GM23338 (cell line): ENCODE results near the gene NUDT15. TPM values are rescaled to one million over a fixed set of nuclear protein-coding genes. Genes with fewer than 3 reads are reported as not detected.

Experiments used
- ATAC-seq: fragments of 200-7000 bp; cut with Tn5 transposase; 3 replicates; pipeline ENCODE4 v1.9.1; 2020
- DNase-seq: peaks from one replicate; pipeline ENCODE4 v3.0.0-alpha.2; 2015; ENCODE audit warnings: low spot score
- H2AFZ ChIP-seq: fragments of 200-600 bp; sonication (generic); 2 replicates; pipeline ENCODE4 v1.8.0; 2016; ENCODE audit warnings: antibody characterized with exemption, mild to moderate bottlenecking, moderate library complexity
- H3F3A ChIP-seq: fragments of 200-600 bp; sonication (generic); replicated peaks from 2 replicates; pipeline ENCODE4 v1.8.0; 2017; ENCODE audit warnings: antibody characterized with exemption, mixed run types, low read depth
- H3K27ac ChIP-seq: fragments of 200-600 bp; sonication (generic); 2 replicates; pipeline ENCODE4 v1.6.1; 2016; ENCODE audit warnings: low read depth
- H3K27me3 ChIP-seq: fragments of 200-600 bp; sonication (generic); 2 replicates; pipeline ENCODE4 v1.8.0; 2016; ENCODE audit warnings: mild to moderate bottlenecking, mixed run types, moderate library complexity; ENCODE audit not compliant: insufficient read depth
- H3K36me3 ChIP-seq: fragments of 200-600 bp; sonication (generic); 2 replicates; pipeline ENCODE4 v1.8.0; 2016; ENCODE audit warnings: mild to moderate bottlenecking; ENCODE audit not compliant: insufficient read depth
- H3K4me1 ChIP-seq: fragments of 200-600 bp; sonication (generic); 2 replicates; pipeline ENCODE4 v1.8.0; 2016; ENCODE audit warnings: mild to moderate bottlenecking, moderate library complexity; ENCODE audit not compliant: insufficient read depth
- H3K4me2 ChIP-seq: fragments of 200-600 bp; sonication (generic); 2 replicates; pipeline ENCODE4 v1.7.1; 2017; ENCODE audit warnings: mixed run types
- H3K4me3 ChIP-seq: fragments of 200-600 bp; sonication (generic); 2 replicates; pipeline ENCODE4 v1.6.1; 2016; ENCODE audit warnings: mixed run types
- H3K79me2 ChIP-seq: fragments of 200-600 bp; sonication (generic); replicated peaks from 2 replicates; pipeline ENCODE4 v1.8.0; 2017; ENCODE audit warnings: mild to moderate bottlenecking; ENCODE audit not compliant: insufficient read depth
- H3K9me2 ChIP-seq: fragments of 200-600 bp; sonication (generic); 2 replicates; pipeline ENCODE4 v1.8.0; 2017; ENCODE audit not compliant: insufficient read depth
- H4K20me1 ChIP-seq: fragments of 200-600 bp; sonication (generic); replicated peaks from 2 replicates; pipeline ENCODE4 v1.8.0; 2017; ENCODE audit warnings: mild to moderate bottlenecking; ENCODE audit not compliant: insufficient read depth
- H3K27ac Mint-ChIP-seq: 2 replicates; pipeline ENCODE4 v1.8.0; 2020; ENCODE audit warnings: inconsistent platforms, mild to moderate bottlenecking, moderate library complexity, mixed read lengths
- H3K27me3 Mint-ChIP-seq: 3 replicates; pipeline ENCODE4 v1.8.0; 2022; ENCODE audit warnings: low read depth, mild to moderate bottlenecking, moderate library complexity, mixed read lengths, inconsistent platforms; ENCODE audit not compliant: insufficient read depth, poor library complexity
- H3K36me3 Mint-ChIP-seq: 3 replicates; pipeline ENCODE4 v1.8.0; 2021; ENCODE audit warnings: low read depth, mild to moderate bottlenecking, inconsistent platforms, moderate library complexity, mixed read lengths
- H3K4me1 Mint-ChIP-seq: 3 replicates; pipeline ENCODE4 v1.8.0; 2020; ENCODE audit warnings: mild to moderate bottlenecking, inconsistent platforms, mixed read lengths
- H3K4me3 Mint-ChIP-seq: 3 replicates; pipeline ENCODE4 v1.8.0; 2021; ENCODE audit warnings: moderate library complexity, mild to moderate bottlenecking, inconsistent platforms, mixed read lengths
- H3K9me3 Mint-ChIP-seq: 3 replicates; pipeline ENCODE4 v1.8.0; 2020; ENCODE audit warnings: moderate library complexity, mild to moderate bottlenecking, inconsistent platforms, mixed read lengths
- CREB1 ChIP-seq: fragments of 250-450 bp; sonication (Bioruptor Pico); IDR thresholded peaks from 2 replicates; pipeline ENCODE4 v1.5.0; 2020; ENCODE audit warnings: low read depth, mild to moderate bottlenecking, moderate library complexity
- EZH2 ChIP-seq: fragments of 200-600 bp; sonication (generic); IDR thresholded peaks from one replicate; pipeline ENCODE4 v1.8.0; 2017; ENCODE audit warnings: antibody characterized with exemption, mild to moderate bottlenecking, low read depth; ENCODE audit not compliant: unreplicated experiment
- EZH2phosphoT487 ChIP-seq: fragments of 200-600 bp; sonication (generic); IDR thresholded peaks from one replicate; pipeline ENCODE4 v1.8.1; 2018; ENCODE audit warnings: antibody characterized with exemption; ENCODE audit not compliant: unreplicated experiment
- JUNB ChIP-seq: IDR thresholded peaks from one replicate; pipeline ENCODE4 v1.6.1; 2016; ENCODE audit warnings: antibody characterized with exemption; ENCODE audit not compliant: unreplicated experiment
- NANOG ChIP-seq: IDR thresholded peaks from 2 replicates; pipeline ENCODE4 v1.6.1; 2016; ENCODE audit warnings: antibody characterized with exemption, borderline replicate concordance
- POLR2AphosphoS5 ChIP-seq: IDR thresholded peaks from 2 replicates; pipeline ENCODE4 v1.6.1; 2016; ENCODE audit warnings: antibody characterized with exemption, low read depth
- STAT1 ChIP-seq: IDR thresholded peaks from one replicate; pipeline ENCODE4 v1.6.1; 2016; ENCODE audit warnings: antibody characterized with exemption; ENCODE audit not compliant: unreplicated experiment
- ZNF114 ChIP-seq: fragments of 250-450 bp; sonication (Bioruptor Pico); IDR thresholded peaks from 2 replicates; pipeline ENCODE4 v1.5.0; 2020; ENCODE audit warnings: mild to moderate bottlenecking, moderate library complexity
- ZNF331 ChIP-seq: fragments of 250-450 bp; sonication (Bioruptor Pico); IDR thresholded peaks from 2 replicates; pipeline ENCODE4 v1.5.0; 2020; ENCODE audit warnings: low read depth, mild to moderate bottlenecking, moderate library complexity
- polyA plus RNA-seq: library from polyadenylated mRNA; unstranded; fragments of >200 nt; fragmentation: Nextera tagmentation; extraction: Ambion mirVana; gene quantifications from 2 replicates; pipeline ENCODE4 v1.2.1, GENCODE V29; 2016
- total RNA-seq: library from RNA; depleted of rRNA; stranded (reverse); fragments of >200 nt; shearing (Covaris generic); gene quantifications from 2 replicates; pipeline ENCODE4 v1.2.3, GENCODE V29; 2014
- TF ChIP-seq, protein P1 (sequence below), 2 experiments: fragments of 200-600 bp in 1 of 2; sonication (generic) in 1 of 2; conservative IDR thresholded peaks; 2 replicates each; pipeline versions ENCODE4 v1.5.1 to v1.6.1; 2016 to 2017; ENCODE audit warnings: antibody characterized with exemption in 2 of 2, low read depth in 2 of 2, mild to moderate bottlenecking in 2 of 2, moderate library complexity in 1 of 2
- TF ChIP-seq, protein P2 (sequence below): IDR thresholded peaks from 2 replicates; pipeline ENCODE4 v1.6.1; 2016; ENCODE audit warnings: antibody characterized with exemption

The NUDT15 gene
- total and polyA plus RNA-seq, 2 experiments from 2014 or later: 59.3 TPM

DNA sequence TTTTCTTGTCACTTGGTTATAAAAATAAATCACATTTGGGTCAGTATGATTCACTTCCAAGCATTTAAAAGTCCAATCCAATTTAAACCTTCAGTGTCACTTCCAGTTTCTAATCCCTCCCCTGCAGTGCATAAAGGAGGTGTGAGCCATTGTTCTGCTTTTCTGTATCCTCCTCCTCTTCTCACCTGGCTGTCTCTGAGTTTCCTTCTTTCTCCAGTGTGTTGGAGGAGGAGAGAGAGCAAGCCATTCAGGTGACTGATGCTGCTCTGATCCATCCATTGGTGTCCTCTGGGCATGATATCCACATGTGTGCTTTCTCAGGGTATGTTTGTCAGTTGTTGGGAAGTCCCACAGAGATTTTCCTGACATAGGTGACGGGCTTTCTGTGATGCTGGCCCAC is 1.2 kb downstream of the NUDT15 start:
- ATAC-seq: peak; percentile 9; the same call in 2 of the 3 replicates

DNA sequence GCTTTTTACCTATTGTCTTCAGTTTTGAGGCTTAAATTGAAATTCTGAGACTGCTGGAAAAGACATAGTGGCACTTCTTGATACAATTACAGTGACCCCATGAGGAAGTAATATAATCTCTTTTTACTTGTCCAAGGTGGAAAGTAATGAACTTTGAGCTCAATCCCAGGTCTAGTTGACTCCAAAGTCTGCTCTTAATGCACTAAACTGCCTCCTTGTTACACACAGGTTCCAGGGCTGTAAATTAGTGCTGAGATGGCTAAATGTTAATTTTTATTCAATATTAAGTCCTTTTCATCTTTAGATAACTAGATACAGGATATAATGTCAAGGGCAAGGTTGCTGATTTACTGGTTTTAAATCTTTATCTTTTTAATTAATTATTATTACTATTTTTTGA is 2.5 kb downstream of the NUDT15 start:
- Histone ChIP-seq H3K4me1 (peaks cover 18% of the 10 kb centered on the region), H3K36me3 (0 out of 2 replicates have a peak, but pooled peaks cover 5% of the 10 kb centered on the region), H4K20me1 (no peaks in the 10 kb centered on the region), H3K4me3 (no peak overlapping the region), H3K27ac (no peak overlapping the region), H2AFZ (no peak overlapping the region), H3K79me2 (peaks cover 27% of the 10 kb centered on the region), H3K27me3 (no peaks in the 10 kb centered on the region), H3F3A (0 out of 2 replicates have a peak, but pooled peaks cover 2% of the 10 kb centered on the region), H3K9me2 (no peaks in the 10 kb centered on the region), H3K4me2 (no peak overlapping the region)
- H3K4me3 Mint-ChIP-seq: no peak overlapping the region; the same call in 2 of the 3 replicates
- no peak for DNase-seq
- H3K36me3 Mint-ChIP-seq: peaks cover 38% of the 10 kb centered on the region
- H3K9me3 Mint-ChIP-seq: no peaks in the 10 kb centered on the region; the same call in 1 of the 3 replicates
- peaks cover 15% of the 10 kb centered on the region for H3K27me3 Mint-ChIP-seq
- no peak for ATAC-seq
- peaks cover 18% of the 10 kb centered on the region for H3K4me1 Mint-ChIP-seq
- no peak overlapping the region for H3K27ac Mint-ChIP-seq
- no peak for TF ChIP-seq EZH2phosphoT487
- no peak for TF ChIP-seq JUNB
- TF ChIP-seq POLR2AphosphoS5: no peak
- no peak for TF ChIP-seq ZNF114 (CRISPR knock-in tag)
- TF ChIP-seq NANOG: no peak
- TF ChIP-seq, protein P1, sequence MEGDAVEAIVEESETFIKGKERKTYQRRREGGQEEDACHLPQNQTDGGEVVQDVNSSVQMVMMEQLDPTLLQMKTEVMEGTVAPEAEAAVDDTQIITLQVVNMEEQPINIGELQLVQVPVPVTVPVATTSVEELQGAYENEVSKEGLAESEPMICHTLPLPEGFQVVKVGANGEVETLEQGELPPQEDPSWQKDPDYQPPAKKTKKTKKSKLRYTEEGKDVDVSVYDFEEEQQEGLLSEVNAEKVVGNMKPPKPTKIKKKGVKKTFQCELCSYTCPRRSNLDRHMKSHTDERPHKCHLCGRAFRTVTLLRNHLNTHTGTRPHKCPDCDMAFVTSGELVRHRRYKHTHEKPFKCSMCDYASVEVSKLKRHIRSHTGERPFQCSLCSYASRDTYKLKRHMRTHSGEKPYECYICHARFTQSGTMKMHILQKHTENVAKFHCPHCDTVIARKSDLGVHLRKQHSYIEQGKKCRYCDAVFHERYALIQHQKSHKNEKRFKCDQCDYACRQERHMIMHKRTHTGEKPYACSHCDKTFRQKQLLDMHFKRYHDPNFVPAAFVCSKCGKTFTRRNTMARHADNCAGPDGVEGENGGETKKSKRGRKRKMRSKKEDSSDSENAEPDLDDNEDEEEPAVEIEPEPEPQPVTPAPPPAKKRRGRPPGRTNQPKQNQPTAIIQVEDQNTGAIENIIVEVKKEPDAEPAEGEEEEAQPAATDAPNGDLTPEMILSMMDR (conservative IDR thresholded peaks at IDR 0.05; ENCODE audit: low read depth in 2 of 2): no peak
- TF ChIP-seq CREB1: no peak
- TF ChIP-seq, protein P2, sequence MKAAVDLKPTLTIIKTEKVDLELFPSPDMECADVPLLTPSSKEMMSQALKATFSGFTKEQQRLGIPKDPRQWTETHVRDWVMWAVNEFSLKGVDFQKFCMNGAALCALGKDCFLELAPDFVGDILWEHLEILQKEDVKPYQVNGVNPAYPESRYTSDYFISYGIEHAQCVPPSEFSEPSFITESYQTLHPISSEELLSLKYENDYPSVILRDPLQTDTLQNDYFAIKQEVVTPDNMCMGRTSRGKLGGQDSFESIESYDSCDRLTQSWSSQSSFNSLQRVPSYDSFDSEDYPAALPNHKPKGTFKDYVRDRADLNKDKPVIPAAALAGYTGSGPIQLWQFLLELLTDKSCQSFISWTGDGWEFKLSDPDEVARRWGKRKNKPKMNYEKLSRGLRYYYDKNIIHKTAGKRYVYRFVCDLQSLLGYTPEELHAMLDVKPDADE: no peak
- TF ChIP-seq ZNF331 (CRISPR knock-in tag): no peak
- no peak for TF ChIP-seq EZH2
- no peak for TF ChIP-seq STAT1

More for the DNA sequence above, 1.2 kb downstream of the NUDT15 start:
- Mint-ChIP-seq H3K27ac (peak overlapping the region; percentile 99), H3K27me3 (peaks cover 18% of the 10 kb centered on the region), H3K36me3 (peaks cover 49% of the 10 kb centered on the region), H3K9me3 (peaks cover 10% of the 10 kb centered on the region; the same call in 2 of the 3 replicates), H3K4me1 (peaks cover 18% of the 10 kb centered on the region), H3K4me3 (peak overlapping the region; percentile 88)
- TF ChIP-seq EZH2phosphoT487: no peak
- TF ChIP-seq CREB1: no peak
- TF ChIP-seq, protein P1 (conservative IDR thresholded peaks at IDR 0.05; ENCODE audit: low read depth in 2 of 2): no peak
- H3K9me2 ChIP-seq: no peaks in the 10 kb centered on the region
- 0 out of 2 replicates have a peak, but pooled peaks cover 2% of the 10 kb centered on the region for H3F3A ChIP-seq
- no peaks in the 10 kb centered on the region for H4K20me1 ChIP-seq
- peaks cover 18% of the 10 kb centered on the region for H3K4me1 ChIP-seq
- peaks cover 27% of the 10 kb centered on the region for H3K79me2 ChIP-seq
- peak overlapping the region; percentile 49 for H3K4me3 ChIP-seq
- DNase-seq: peak; percentile 18
- no peaks in the 10 kb centered on the region for H3K27me3 ChIP-seq
- peak overlapping the region; percentile 93 for H3K27ac ChIP-seq
- no peak overlapping the region for H2AFZ ChIP-seq
- peak overlapping the region; percentile 70 for H3K4me2 ChIP-seq
- H3K36me3 ChIP-seq: 0 out of 2 replicates have a peak, but pooled peaks cover 5% of the 10 kb centered on the region
